Activated naive CD8-positive, alpha-beta T cell (primary cell): ENCODE measurements around the gene IFITM2.
A peak's percentile ranks its signal among the peaks of the same experiment; 100 is the strongest.
"Not testable (repeated sequence)": the region's sequence is repeated elsewhere in the genome, so short reads cannot be mapped to it uniquely, and the experiment has no call there.

ENCODE experiments used
- H3K27ac Mint-ChIP-seq: one replicate; pipeline ENCODE4 v1.8.0; 2021; ENCODE audit warnings: mixed read lengths
- H3K27me3 Mint-ChIP-seq: one replicate; pipeline ENCODE4 v1.8.0; 2021; ENCODE audit warnings: mixed read lengths
- H3K36me3 Mint-ChIP-seq: one replicate; pipeline ENCODE4 v1.8.0; 2021; ENCODE audit warnings: mixed read lengths
- H3K4me1 Mint-ChIP-seq: one replicate; pipeline ENCODE4 v1.8.0; 2021; ENCODE audit warnings: low read depth, mixed read lengths
- H3K4me3 Mint-ChIP-seq: one replicate; pipeline ENCODE4 v1.8.0; 2021; ENCODE audit warnings: mild to moderate bottlenecking, mixed read lengths
- H3K9me3 Mint-ChIP-seq: one replicate; pipeline ENCODE4 v1.8.0; 2021; ENCODE audit warnings: low read depth, mixed read lengths

The IFITM2 gene

GRCh38 chr11:330307-330693, 22.7 kb downstream of the IFITM2 start:
- no peaks in the 10 kb centered on the region for H3K9me3 Mint-ChIP-seq
- no peak overlapping the region for H3K4me3 Mint-ChIP-seq
- H3K4me1 Mint-ChIP-seq, result peaks cover 67% of the 10 kb centered on the region
- no peak overlapping the region for H3K27ac Mint-ChIP-seq
- H3K27me3 Mint-ChIP-seq, result no peaks in the 10 kb centered on the region
- H3K36me3 Mint-ChIP-seq, result no peaks in the 10 kb centered on the region

GRCh38 chr11:330694-331357, 23.2 kb downstream of the IFITM2 start:
- H3K27me3 Mint-ChIP-seq, result no peaks in the 10 kb centered on the region
- peak overlapping the region; percentile 74 for H3K27ac Mint-ChIP-seq
- H3K36me3 Mint-ChIP-seq, result no peaks in the 10 kb centered on the region
- peak overlapping the region; percentile 49 for H3K4me3 Mint-ChIP-seq
- H3K4me1 Mint-ChIP-seq, result peaks cover 67% of the 10 kb centered on the region
- no peaks in the 10 kb centered on the region for H3K9me3 Mint-ChIP-seq

GRCh38 chr11:331358-332060, 23.9 kb downstream of the IFITM2 start:
- peak overlapping the region; percentile 49 for H3K4me3 Mint-ChIP-seq
- no peaks in the 10 kb centered on the region for H3K36me3 Mint-ChIP-seq
- H3K9me3 Mint-ChIP-seq, result no peaks in the 10 kb centered on the region
- no peaks in the 10 kb centered on the region for H3K27me3 Mint-ChIP-seq
- H3K27ac Mint-ChIP-seq, result peak overlapping the region; percentile 34
- peaks cover 67% of the 10 kb centered on the region for H3K4me1 Mint-ChIP-seq

GRCh38 chr11:332651-333480, 25.2 kb downstream of the IFITM2 start:
- Mint-ChIP-seq H3K27me3 (no peaks in the 10 kb centered on the region), H3K4me1 (peaks cover 63% of the 10 kb centered on the region), H3K36me3 (no peaks in the 10 kb centered on the region), H3K4me3 (no peak overlapping the region), H3K9me3 (no peaks in the 10 kb centered on the region), H3K27ac (peak overlapping the region; percentile 22)

GRCh38 chr11:333616-334263, 26.1 kb downstream of the IFITM2 start:
- H3K4me3 Mint-ChIP-seq, H3K36me3 Mint-ChIP-seq, H3K27ac Mint-ChIP-seq, H3K27me3 Mint-ChIP-seq, H3K9me3 Mint-ChIP-seq: not testable (repeated sequence)
- peaks cover 61% of the 10 kb centered on the region for H3K4me1 Mint-ChIP-seq

GRCh38 chr11:334264-334994, 26.8 kb downstream of the IFITM2 start:
- no peaks in the 10 kb centered on the region for H3K36me3 Mint-ChIP-seq
- H3K27ac Mint-ChIP-seq, result no peak overlapping the region
- no peaks in the 10 kb centered on the region for H3K9me3 Mint-ChIP-seq
- H3K4me1 Mint-ChIP-seq, result peaks cover 55% of the 10 kb centered on the region
- no peak overlapping the region for H3K4me3 Mint-ChIP-seq
- no peaks in the 10 kb centered on the region for H3K27me3 Mint-ChIP-seq

- no peaks in the 10 kb centered on the region for H3K27me3 Mint-ChIP-seq
- H3K4me1 Mint-ChIP-seq, result peaks cover 49% of the 10 kb centered on the region
- H3K4me3 Mint-ChIP-seq, result no peak overlapping the region
- H3K36me3 Mint-ChIP-seq, result no peaks in the 10 kb centered on the region
- peak overlapping the region; percentile 13 for H3K27ac Mint-ChIP-seq
- no peaks in the 10 kb centered on the region for H3K9me3 Mint-ChIP-seq
Measured at GRCh38 chr11:335779-336658, 28.4 kb downstream of the IFITM2 start.

GRCh38 chr11:336659-337198, 29.1 kb downstream of the IFITM2 start:
- Mint-ChIP-seq H3K4me1 (peaks cover 48% of the 10 kb centered on the region), H3K27ac (peak overlapping the region; percentile 13), H3K36me3 (peaks cover 2% of the 10 kb centered on the region), H3K4me3 (no peak overlapping the region), H3K27me3 (no peaks in the 10 kb centered on the region), H3K9me3 (no peaks in the 10 kb centered on the region)

GRCh38 chr11:337711-338110, 30.1 kb downstream of the IFITM2 start:
- Mint-ChIP-seq H3K4me1 (peaks cover 46% of the 10 kb centered on the region), H3K4me3 (no peak overlapping the region), H3K27me3 (no peaks in the 10 kb centered on the region), H3K36me3 (peaks cover 2% of the 10 kb centered on the region), H3K9me3 (no peaks in the 10 kb centered on the region), H3K27ac (no peak overlapping the region)

GRCh38 chr11:339963-340362, 32.3 kb downstream of the IFITM2 start:
- H3K36me3 Mint-ChIP-seq, result peaks cover 2% of the 10 kb centered on the region
- H3K4me3 Mint-ChIP-seq, result no peak overlapping the region
- H3K27me3 Mint-ChIP-seq, result no peaks in the 10 kb centered on the region
- H3K27ac Mint-ChIP-seq, result no peak overlapping the region
- H3K9me3 Mint-ChIP-seq, result no peaks in the 10 kb centered on the region
- peaks cover 38% of the 10 kb centered on the region for H3K4me1 Mint-ChIP-seq

GRCh38 chr11:340539-341512, 33.2 kb downstream of the IFITM2 start:
- Mint-ChIP-seq H3K9me3 (no peaks in the 10 kb centered on the region), H3K4me3 (no peak overlapping the region), H3K36me3 (peaks cover 2% of the 10 kb centered on the region), H3K27ac (no peak overlapping the region), H3K27me3 (no peaks in the 10 kb centered on the region), H3K4me1 (peaks cover 36% of the 10 kb centered on the region)

- Mint-ChIP-seq H3K4me3 (no peak overlapping the region), H3K36me3 (peaks cover 2% of the 10 kb centered on the region), H3K27me3 (no peaks in the 10 kb centered on the region), H3K27ac (peak overlapping the region; percentile 13), H3K9me3 (no peaks in the 10 kb centered on the region), H3K4me1 (peaks cover 25% of the 10 kb centered on the region)
Measured at GRCh38 chr11:342328-342727, 34.7 kb downstream of the IFITM2 start.
